Activated CD8-positive, alpha-beta memory T cell treated with anti-CD3 and anti-CD28 coated beads, Interleukin-2, amount 50 U/mL, for 24 hours (primary cell): ENCODE data around the gene COL4A4.
"Not testable (repeated sequence)": the region's sequence is repeated elsewhere in the genome, so short reads cannot be mapped to it uniquely, and the experiment has no call there.

Experiments used
- DNase-seq: peaks from one replicate; pipeline ENCODE4 v3.0.0-alpha.2; 2020; ENCODE audit errors: extremely low read depth

Gene COL4A4

GRCh38 chr2:227115761-227116160, 48.2 kb downstream of the COL4A4 start:
- no peak for DNase-seq

- DNase-seq, result no peak
Measured at GRCh38 chr2:227106845-227107759, 56.9 kb downstream of the COL4A4 start.

- DNase-seq, result no peak
Measured at GRCh38 chr2:227103583-227103982, 60.4 kb downstream of the COL4A4 start.

- DNase-seq, result no peak
Measured at GRCh38 chr2:227099340-227099739, 64.7 kb downstream of the COL4A4 start.

- no peak for DNase-seq
Measured at GRCh38 chr2:227098162-227098515, 65.9 kb downstream of the COL4A4 start.

GRCh38 chr2:227097495-227098161, 66.4 kb downstream of the COL4A4 start:
- no peak for DNase-seq

DNA sequence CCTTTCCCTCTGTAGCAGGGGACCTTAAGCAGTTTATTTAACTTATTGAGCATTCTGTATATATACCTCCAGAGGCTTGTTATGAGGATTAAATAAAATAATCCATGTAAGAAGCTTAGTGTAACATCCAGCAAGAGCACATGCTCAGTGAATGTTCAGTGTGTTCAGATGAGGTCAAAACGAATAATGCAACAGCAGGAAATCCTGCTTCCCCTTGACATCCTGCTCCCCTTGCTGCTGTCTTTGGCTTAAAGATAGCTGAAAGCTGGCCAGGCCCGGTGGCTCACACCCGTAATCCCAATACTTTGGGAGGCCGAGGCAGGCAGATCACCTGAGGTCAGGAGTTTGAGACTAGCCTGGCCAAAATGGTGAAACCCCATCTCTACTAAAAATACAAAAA, 68.7 kb downstream of the COL4A4 start:
- DNase-seq, result no peak

DNA sequence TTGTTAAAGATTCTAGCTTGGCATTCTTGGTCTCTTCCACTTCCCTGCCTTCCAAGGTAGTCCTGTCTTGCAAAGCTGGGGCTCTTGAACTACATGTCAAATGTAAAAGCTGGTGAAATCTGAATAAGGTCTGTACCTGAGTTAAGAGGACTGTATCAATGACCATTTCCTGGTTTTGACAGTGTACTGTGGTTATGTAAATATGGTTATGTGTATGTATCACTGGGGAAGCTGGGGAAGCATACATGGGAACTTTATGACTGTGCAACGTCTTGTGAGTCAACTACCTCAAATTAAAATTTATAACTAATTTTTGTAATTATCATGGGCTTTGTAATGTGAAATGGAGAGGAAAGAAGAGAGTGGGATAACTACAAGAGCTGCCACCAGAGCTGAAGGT, 81.7 kb downstream of the COL4A4 start:
- no peak for DNase-seq

- DNase-seq, result no peak
Measured at GRCh38 chr2:227079726-227080125, 84.3 kb downstream of the COL4A4 start.

GRCh38 chr2:227065065-227065464, 98.9 kb downstream of the COL4A4 start:
- not testable (repeated sequence) for DNase-seq

DNA sequence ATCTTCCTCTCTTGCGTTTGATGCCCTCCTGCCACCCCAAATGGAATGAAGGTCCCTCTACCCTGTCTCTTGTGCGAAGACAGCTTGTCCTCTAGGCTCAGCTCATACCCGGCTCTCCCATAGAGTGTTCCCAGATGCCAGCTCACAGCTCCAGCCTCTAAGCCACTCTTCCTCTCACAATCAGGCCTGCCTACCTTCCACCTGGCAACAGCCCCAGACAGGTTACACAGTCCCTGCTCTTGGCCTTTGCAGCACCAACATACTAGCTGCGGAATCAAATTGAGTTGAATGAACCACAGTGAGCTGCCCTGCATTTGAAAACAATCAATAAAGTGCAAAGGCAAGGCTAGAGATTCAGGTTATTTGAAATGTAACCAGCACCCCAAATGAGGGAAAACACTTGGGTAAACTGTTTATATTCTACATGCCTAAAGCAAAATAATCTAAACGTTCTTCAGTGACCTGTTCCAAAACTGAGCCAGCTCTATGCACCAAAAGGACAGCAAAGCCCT, 105.1 kb downstream of the COL4A4 start:
- no peak for DNase-seq

DNA sequence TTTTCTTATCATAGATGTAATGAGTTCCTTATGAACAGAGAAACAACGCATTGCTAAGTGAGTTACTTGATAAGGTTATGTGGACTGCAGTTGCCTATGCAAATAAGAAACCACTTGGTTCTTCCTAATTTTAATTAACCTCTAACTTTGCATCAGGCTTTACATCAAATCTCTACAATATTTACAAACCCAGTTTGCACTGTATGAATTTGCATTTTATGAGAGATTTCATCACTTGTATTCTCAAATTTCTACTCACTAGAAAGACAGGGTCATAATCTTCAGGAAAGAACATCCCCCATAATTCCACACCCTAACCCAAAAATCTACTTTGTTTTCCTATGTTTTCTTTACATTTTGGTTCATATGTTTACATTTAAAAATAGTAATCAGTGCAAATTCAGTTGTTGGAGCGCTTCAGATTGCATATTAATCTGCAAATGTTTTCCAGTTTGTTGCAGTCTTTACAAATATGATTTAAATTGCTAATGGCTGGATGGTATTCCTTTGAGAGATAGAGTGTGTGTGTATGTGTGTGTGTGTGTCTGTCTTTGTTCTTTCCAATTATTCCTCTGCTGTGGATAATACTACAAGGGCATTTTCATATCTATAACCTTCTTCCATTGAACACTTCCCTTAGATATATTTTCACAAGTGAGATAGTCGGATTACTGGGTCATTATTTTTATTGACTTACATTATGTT, 106.1 kb downstream of the COL4A4 start:
- no peak for DNase-seq

DNA sequence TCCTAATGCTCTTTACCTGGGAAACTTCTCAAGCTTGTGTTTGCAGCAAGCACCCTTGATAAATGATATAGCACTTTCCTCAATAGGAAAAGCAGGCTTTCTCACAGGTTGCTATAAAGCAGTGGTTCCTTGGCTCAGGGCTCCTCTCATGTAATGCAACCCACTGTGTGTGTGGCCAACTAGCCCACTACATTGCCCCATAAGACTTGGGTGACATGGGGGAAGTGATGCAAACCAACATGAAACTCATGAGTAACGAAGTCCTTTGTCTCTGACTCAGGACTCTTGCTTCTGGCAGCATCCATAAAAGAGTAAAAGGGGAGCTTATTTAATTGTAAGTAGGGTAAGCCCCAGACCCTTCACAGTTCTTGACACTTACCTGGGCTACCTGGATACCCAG, 106.9 kb downstream of the COL4A4 start:
- no peak for DNase-seq

DNA sequence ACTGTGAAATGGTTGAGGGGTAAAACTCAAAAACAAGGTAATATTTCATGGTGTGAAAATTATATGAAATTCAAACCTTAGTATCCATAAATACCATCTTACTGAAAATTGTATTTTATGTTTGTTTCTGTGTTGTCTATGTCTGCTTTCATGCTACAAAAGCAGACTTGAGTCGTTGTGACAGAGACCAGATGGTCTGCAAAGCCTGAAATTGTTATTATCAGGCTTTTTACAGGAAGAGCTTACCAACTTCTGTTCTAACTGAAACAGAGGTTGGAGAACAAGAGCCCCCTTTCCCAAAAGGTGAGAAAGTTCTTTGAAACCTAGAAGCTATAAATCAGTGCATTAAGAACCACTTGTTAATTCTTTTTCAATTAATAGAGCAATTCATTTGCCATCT, 110.0 kb downstream of the COL4A4 start:
- DNase-seq, result no peak

DNA sequence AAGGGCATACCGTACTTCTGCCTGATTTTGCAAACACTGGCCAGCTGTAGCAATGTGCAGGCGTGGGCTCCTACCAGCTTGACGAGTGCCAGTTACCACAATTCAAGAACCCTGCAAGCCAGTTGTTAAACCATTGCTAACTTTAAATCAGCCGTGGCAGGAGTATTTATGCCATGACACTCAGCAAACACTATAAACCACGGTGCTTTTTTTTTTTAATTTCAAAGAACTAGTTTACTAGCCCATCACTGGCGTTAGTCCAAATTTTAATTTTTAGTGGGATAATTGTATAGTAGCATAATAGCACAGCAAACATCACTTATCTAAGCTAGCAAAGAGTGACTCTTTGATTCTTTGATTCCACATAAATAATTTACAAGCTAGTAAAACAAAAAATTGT, 111.1 kb downstream of the COL4A4 start:
- no peak for DNase-seq

- no peak for DNase-seq
Measured at GRCh38 chr2:227043981-227044380, 120.0 kb downstream of the COL4A4 start.

DNA sequence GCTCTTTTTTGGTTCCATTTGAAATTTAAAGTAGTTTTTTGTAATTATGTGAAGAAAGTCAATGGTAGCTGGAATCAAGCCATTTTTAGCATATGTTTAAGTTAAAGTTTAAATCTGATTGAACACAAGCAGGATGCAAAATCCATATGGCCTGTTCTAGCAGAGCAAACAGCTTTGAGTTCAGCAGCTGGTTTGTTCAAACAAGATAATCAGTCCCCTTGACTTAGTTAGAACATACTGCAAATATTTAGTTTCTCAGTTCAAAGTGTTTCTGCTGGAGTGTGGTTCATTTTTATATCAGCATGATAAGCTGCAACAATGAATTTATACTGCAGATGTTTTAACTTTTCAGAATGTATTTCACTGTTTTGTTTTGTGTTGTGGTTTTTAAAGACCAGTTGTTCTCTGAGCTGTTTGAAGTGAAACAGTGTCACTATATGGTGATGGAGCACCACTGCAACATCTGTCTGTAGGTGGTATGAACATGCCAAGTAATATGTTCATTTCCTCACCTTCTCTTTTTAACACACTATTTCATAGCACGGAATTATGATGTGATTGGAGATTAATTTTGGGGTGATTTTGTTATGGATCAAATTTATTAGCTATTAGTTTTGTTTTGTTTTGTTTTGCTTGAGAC, 125.3 kb downstream of the COL4A4 start:
- DNase-seq, result no peak

DNA sequence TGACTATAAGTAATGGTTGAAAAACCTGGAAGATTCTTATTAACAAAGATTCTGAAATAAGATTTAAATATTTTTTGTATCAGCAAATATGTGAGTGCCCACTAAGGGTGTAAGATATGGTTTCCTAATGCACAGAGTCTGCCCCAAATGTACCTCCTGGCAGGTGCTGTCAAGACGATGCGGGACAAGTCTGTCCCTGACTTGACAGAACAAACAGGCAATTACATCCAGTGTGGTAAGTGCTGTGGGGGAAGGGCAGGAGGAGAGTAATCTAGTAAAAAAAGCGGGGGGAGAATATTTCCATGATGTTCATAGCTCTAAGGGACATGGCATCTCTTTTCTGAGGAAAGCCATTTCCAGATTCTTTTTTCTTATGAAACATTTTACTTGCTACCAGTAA, 127.5 kb downstream of the COL4A4 start:
- DNase-seq, result no peak

GRCh38 chr2:227035711-227036367, 128.2 kb downstream of the COL4A4 start:
- DNase-seq, result no peak

DNA sequence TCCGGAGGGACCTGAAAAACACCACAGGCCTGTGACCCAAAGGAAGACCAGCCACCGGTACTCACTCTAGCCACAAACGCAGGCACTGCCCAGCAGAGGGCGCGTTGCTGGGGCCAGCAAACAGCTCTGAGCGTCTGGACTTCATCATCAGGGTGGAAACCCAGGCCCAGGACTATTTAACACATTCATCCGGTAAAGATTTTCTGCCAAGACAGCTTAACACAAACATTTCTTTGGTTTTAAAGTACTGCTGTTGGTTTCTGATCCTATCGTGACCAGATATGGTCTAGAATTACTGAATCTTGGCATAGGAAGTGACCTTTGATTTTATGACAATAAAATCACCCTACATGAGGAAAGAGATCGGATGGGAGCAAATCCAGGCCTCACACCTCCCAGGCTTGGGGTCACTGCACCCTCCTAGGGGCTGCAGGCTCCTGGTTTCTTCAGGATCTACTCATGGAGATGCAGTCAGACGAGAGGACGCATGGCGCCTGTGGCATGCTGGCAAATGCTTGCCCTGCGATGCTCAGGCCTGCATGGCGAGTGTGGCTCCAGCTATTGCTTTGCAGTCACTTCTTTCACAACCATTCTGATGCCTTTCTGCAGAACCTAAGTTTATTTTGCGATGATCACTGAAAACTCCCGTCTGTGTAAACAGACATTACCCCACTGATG, 130.4 kb downstream of the COL4A4 start:
- no peak for DNase-seq

DNA sequence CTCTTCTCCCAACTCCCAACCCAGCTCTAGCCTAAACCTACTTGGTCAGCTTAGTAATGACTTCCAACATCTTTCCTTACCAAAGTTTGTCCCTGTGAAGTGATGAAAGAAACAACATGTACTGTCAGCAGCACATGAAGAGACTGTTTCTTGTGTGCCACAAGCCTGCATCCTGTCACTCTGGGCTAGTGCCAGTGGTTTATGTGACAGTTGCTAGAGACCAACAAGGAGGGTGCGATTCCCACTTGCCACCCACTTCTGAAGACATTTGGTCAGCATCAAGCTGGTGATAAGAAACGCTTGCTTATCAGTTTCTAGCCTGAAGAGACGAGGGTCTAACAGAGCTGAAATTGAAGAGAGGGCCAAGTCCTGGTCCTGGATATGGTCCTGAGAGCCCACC, 132.6 kb downstream of the COL4A4 start:
- DNase-seq, result no peak
